GM20000 (cell line): ENCODE results near the gene EOMES.
"Not testable (repeated sequence)": the region's sequence is repeated elsewhere in the genome, so short reads cannot be mapped to it uniquely, and the experiment has no call there.

Experiments
- DNase-seq: peaks from one replicate; pipeline ENCODE4 v3.0.0; 2012; ENCODE audit warnings: low spot score
- CTCF ChIP-seq: IDR thresholded peaks from 2 replicates; pipeline ENCODE4 v1.5.1; 2012; ENCODE audit warnings: mild to moderate bottlenecking, control low read depth; ENCODE audit errors: extremely low read depth, missing control alignments

Gene EOMES

GRCh38 chr3:27721717-27722564, at the start of gene EOMES:
Gene EOMES, minus strand, starts transcription at chr3:27722323. Its CDS starts 29 bp downstream, at chr3:27722294.
- TF ChIP-seq CTCF, result peak; percentile 42
- peak; percentile 79 for DNase-seq

GRCh38 chr3:27770384-27770783, 48.3 kb upstream of the EOMES start:
- DNase-seq, result not testable (repeated sequence)

GRCh38 chr3:27767000-27767399, 44.9 kb upstream of the EOMES start:
- TF ChIP-seq CTCF, result no peak
- no peak for DNase-seq

- no peak for DNase-seq
- no peak for TF ChIP-seq CTCF
Observed at GRCh38 chr3:27758083-27758482, 36.0 kb upstream of the EOMES start.

- TF ChIP-seq CTCF, result no peak
- DNase-seq, result no peak
Observed at GRCh38 chr3:27756877-27757276, 34.8 kb upstream of the EOMES start.

GRCh38 chr3:27752926-27753325, 30.8 kb upstream of the EOMES start:
- DNase-seq, result no peak
- TF ChIP-seq CTCF, result no peak

GRCh38 chr3:27749643-27750042, 27.5 kb upstream of the EOMES start:
- DNase-seq, result no peak
- no peak for TF ChIP-seq CTCF

- DNase-seq, result no peak
- TF ChIP-seq CTCF, result no peak
Observed at GRCh38 chr3:27746838-27747237, 24.7 kb upstream of the EOMES start.
